ENCODE data around the gene UHMK1. TPM values are rescaled to one million over a fixed set of nuclear protein-coding genes. Genes with fewer than 3 reads are reported as not detected.

Gene UHMK1
- total and polyA plus RNA-seq, 7 donors, result 11.4 to 34.6 (median 24.9) TPM

GRCh38 chr1:162536511-162536910 is 38.9 kb downstream of the UHMK1 start:
- no peaks in the 10 kb centered on the region for H3K9me3 ChIP-seq
- intact Hi-C loops (cut with DNase I), result no loop called here
- H3K36me3 ChIP-seq, result no peaks in the 10 kb centered on the region
- H3K27ac ChIP-seq, result no peak overlapping the region
- H3K4me3 ChIP-seq, result no peak overlapping the region
- 94 to 98% methylated on average over 2 of the region's 2 CpGs for WGBS, 2 donors
- no peak for DNase-seq
- no peaks in the 10 kb centered on the region for H3K27me3 ChIP-seq
- no peak for TF ChIP-seq EP300 (IDR thresholded peaks at IDR 0.05)
- no peak for TF ChIP-seq POLR2A (IDR thresholded peaks at IDR 0.05)
- no peak for TF ChIP-seq POLR2AphosphoS5 (IDR thresholded peaks at IDR 0.05)
- TF ChIP-seq CTCF (IDR thresholded peaks at IDR 0.05), result no peak
- H3K4me1 ChIP-seq, result peaks cover 0 to 6% (median 4%) of the 10 kb centered on the region in 4 donors

GRCh38 chr1:162537216-162537615 is 39.6 kb downstream of the UHMK1 start:
- H3K27me3 ChIP-seq, result no peaks in the 10 kb centered on the region
- no peak for DNase-seq
- H3K9me3 ChIP-seq, result no peaks in the 10 kb centered on the region
- WGBS, 2 donors, result 69 to 82% methylated on average over 2 of the region's 2 CpGs
- H3K27ac ChIP-seq, result no peak overlapping the region
- H3K4me1 ChIP-seq, result peaks cover 0 to 13% (median 10%) of the 10 kb centered on the region in 4 donors
- H3K4me3 ChIP-seq, result no peak overlapping the region
- TF ChIP-seq POLR2AphosphoS5 (IDR thresholded peaks at IDR 0.05) (no peak), POLR2A (IDR thresholded peaks at IDR 0.05) (no peak), CTCF (IDR thresholded peaks at IDR 0.05) (no peak), EP300 (IDR thresholded peaks at IDR 0.05) (no peak)
- intact Hi-C loops (cut with DNase I), result no loop called here
- H3K36me3 ChIP-seq, result no peaks in the 10 kb centered on the region

GRCh38 chr1:162538815-162539431 is 41.3 kb downstream of the UHMK1 start:
- Histone ChIP-seq H3K9me3 (peaks cover 0 to 5% (median 0%) of the 10 kb centered on the region in 4 donors), H3K4me1 (peaks cover 0 to 17% (median 12%) of the 10 kb centered on the region in 4 donors), H3K27me3 (no peaks in the 10 kb centered on the region), H3K36me3 (no peaks in the 10 kb centered on the region), H3K4me3 (no peak overlapping the region), H3K27ac (no peak overlapping the region)
- intact Hi-C loops (cut with DNase I), result no loop called here
- no peak for DNase-seq
- TF ChIP-seq POLR2AphosphoS5 (IDR thresholded peaks at IDR 0.05) (no peak), CTCF (IDR thresholded peaks at IDR 0.05) (no peak), EP300 (IDR thresholded peaks at IDR 0.05) (no peak), POLR2A (IDR thresholded peaks at IDR 0.05) (no peak)
- 77 to 93% methylated on average over 1 of the region's 1 CpG for WGBS, 2 donors

- intact Hi-C loops (cut with DNase I), result no loop called here
- TF ChIP-seq EP300 (IDR thresholded peaks at IDR 0.05), result peak in 1 of 4 donors; percentile 52
- no peak for TF ChIP-seq POLR2A (IDR thresholded peaks at IDR 0.05)
- TF ChIP-seq POLR2AphosphoS5 (IDR thresholded peaks at IDR 0.05), result peak; percentile 56 to 86 (median 83)
- TF ChIP-seq CTCF (IDR thresholded peaks at IDR 0.05), result no peak
- Histone ChIP-seq H3K4me1 (peaks cover 0 to 17% (median 12%) of the 10 kb centered on the region in 4 donors), H3K9me3 (peaks cover 0 to 5% (median 0%) of the 10 kb centered on the region in 4 donors), H3K36me3 (no peaks in the 10 kb centered on the region), H3K4me3 (no peak overlapping the region), H3K27me3 (no peaks in the 10 kb centered on the region), H3K27ac (peak overlapping the region; percentile 69 to 79 (median 76))
- DNase-seq, result peak; percentile 91
- 70 to 82% methylated on average over 5 of the region's 5 CpGs for WGBS, 2 donors
Observed at GRCh38 chr1:162541619-162542141, 44.1 kb downstream of the UHMK1 start.
